Inflammatory macrophage (primary cell): ENCODE data around the gene NEK6.

Experiments
- DNase-seq, 2 donors: peaks; one replicate each; pipeline ENCODE4 v3.0.0-alpha.2; 2020 to 2022
- total RNA-seq, 18 experiments: gene quantifications; one replicate each; lab custom pipeline; 2026; ENCODE audit warnings: mixed read lengths in 6 of 18, inconsistent platforms in 2 of 18; lab: John Stamatoyannopoulos, UW

NEK6 gene
- 213 to 565 (median 351) reads per million in 18 experiments for total RNA-seq

- peak in 1 of 2 donors; percentile 66 for DNase-seq
These were observed at the start of gene NEK6 for GRCh38 chr9:124257844-124258606. Gene NEK6, plus strand, starts transcription at chr9:124257949. Its CDS starts 44,016 bp downstream, at chr9:124301965.

GRCh38 chr9:124208571-124208970 lies 49.2 kb upstream of the NEK6 start:
- no peak for DNase-seq

- no peak for DNase-seq
These were observed 48.5 kb upstream of the NEK6 start for GRCh38 chr9:124209279-124209678.

GRCh38 chr9:124209774-124210173 lies 48.0 kb upstream of the NEK6 start:
- DNase-seq, result no peak

GRCh38 chr9:124210697-124211096 lies 47.1 kb upstream of the NEK6 start:
- DNase-seq, result no peak

- DNase-seq, result no peak
These were observed 45.2 kb upstream of the NEK6 start for GRCh38 chr9:124212381-124213050.

GRCh38 chr9:124213396-124213795 lies 44.4 kb upstream of the NEK6 start:
- no peak for DNase-seq

GRCh38 chr9:124214116-124214515 lies 43.6 kb upstream of the NEK6 start:
- peak in 1 of 2 donors; percentile 31 for DNase-seq

- no peak for DNase-seq
These were observed 43.0 kb upstream of the NEK6 start for GRCh38 chr9:124214596-124215367.

- no peak for DNase-seq
These were observed 42.3 kb upstream of the NEK6 start for GRCh38 chr9:124215368-124215910.

GRCh38 chr9:124215956-124216355 lies 41.8 kb upstream of the NEK6 start:
- no peak for DNase-seq

- peak; percentile 76 to 86 for DNase-seq
These were observed 41.1 kb upstream of the NEK6 start for GRCh38 chr9:124216474-124217176.

- peak; percentile 46 to 81 for DNase-seq
These were observed 39.8 kb upstream of the NEK6 start for GRCh38 chr9:124217836-124218437.

GRCh38 chr9:124218438-124218982 lies 39.2 kb upstream of the NEK6 start:
- DNase-seq, result peak; percentile 92 to 96

GRCh38 chr9:124218987-124219461 lies 38.7 kb upstream of the NEK6 start:
- DNase-seq, result peak; percentile 59 to 75

- DNase-seq, result peak in 1 of 2 donors; percentile 47
These were observed 36.8 kb upstream of the NEK6 start for GRCh38 chr9:124220946-124221451.

GRCh38 chr9:124221676-124222075 lies 36.1 kb upstream of the NEK6 start:
- peak; percentile 58 to 60 for DNase-seq

GRCh38 chr9:124222109-124222508 lies 35.6 kb upstream of the NEK6 start:
- DNase-seq, result no peak

- peak; percentile 91 to 92 for DNase-seq
These were observed 34.6 kb upstream of the NEK6 start for GRCh38 chr9:124222918-124223720.

- no peak for DNase-seq
These were observed 31.8 kb upstream of the NEK6 start for GRCh38 chr9:124225945-124226344.
